ENCODE results near the gene USP5. TPM values are rescaled to one million over a fixed set of nuclear protein-coding genes. Genes with fewer than 3 reads are reported as not detected.

USP5 gene
- total and polyA plus RNA-seq, 2 of the 8 experiments (the other 6 are each of a cell fraction or from before 2014, with no cell fraction given), result 66.5 to 148 TPM

DNA sequence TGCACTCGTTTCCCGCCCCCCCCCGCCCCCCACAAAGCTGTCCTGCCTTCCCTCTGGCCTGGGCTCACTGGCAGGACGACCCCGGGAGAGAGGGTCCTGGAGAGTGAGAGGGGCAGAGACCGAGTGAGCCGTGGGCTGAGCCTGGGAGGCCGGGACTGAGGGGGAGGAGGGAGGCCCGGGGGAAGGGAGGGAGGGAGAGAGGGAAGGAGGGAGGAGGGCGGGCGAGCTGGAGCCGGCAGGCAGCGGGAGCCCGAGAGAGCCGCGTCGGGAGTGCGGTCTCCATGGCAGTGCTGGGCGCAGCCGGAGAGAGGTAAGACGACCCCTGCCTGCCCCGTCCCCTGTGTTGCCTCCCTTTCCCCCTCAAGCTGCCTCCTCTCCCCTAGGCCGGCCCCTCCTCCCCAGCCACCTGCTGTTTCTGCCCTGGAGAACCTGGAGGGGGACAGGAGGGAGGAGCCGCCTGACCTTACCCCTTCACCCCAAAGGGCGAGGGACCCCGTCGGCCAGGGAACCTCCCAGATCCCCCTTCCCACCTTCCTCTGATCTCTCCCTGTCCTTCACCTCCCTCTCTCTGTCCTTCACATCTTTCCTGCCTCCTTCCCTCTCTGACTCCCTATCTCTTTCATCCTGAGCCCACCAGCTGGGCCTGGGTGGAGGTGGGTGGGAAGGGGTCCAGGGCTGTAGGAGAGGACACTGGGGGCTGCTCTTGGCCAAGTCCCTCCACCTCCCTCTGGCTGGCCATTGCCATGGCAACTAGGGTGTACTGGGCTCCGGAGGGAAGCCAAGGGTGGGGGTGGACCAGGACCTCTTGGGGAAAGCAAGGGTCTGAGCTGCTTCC lies 30.1 kb upstream of the USP5 start, which contains the start of gene GPR162 (continued):
- TF ChIP-seq, protein P1, sequence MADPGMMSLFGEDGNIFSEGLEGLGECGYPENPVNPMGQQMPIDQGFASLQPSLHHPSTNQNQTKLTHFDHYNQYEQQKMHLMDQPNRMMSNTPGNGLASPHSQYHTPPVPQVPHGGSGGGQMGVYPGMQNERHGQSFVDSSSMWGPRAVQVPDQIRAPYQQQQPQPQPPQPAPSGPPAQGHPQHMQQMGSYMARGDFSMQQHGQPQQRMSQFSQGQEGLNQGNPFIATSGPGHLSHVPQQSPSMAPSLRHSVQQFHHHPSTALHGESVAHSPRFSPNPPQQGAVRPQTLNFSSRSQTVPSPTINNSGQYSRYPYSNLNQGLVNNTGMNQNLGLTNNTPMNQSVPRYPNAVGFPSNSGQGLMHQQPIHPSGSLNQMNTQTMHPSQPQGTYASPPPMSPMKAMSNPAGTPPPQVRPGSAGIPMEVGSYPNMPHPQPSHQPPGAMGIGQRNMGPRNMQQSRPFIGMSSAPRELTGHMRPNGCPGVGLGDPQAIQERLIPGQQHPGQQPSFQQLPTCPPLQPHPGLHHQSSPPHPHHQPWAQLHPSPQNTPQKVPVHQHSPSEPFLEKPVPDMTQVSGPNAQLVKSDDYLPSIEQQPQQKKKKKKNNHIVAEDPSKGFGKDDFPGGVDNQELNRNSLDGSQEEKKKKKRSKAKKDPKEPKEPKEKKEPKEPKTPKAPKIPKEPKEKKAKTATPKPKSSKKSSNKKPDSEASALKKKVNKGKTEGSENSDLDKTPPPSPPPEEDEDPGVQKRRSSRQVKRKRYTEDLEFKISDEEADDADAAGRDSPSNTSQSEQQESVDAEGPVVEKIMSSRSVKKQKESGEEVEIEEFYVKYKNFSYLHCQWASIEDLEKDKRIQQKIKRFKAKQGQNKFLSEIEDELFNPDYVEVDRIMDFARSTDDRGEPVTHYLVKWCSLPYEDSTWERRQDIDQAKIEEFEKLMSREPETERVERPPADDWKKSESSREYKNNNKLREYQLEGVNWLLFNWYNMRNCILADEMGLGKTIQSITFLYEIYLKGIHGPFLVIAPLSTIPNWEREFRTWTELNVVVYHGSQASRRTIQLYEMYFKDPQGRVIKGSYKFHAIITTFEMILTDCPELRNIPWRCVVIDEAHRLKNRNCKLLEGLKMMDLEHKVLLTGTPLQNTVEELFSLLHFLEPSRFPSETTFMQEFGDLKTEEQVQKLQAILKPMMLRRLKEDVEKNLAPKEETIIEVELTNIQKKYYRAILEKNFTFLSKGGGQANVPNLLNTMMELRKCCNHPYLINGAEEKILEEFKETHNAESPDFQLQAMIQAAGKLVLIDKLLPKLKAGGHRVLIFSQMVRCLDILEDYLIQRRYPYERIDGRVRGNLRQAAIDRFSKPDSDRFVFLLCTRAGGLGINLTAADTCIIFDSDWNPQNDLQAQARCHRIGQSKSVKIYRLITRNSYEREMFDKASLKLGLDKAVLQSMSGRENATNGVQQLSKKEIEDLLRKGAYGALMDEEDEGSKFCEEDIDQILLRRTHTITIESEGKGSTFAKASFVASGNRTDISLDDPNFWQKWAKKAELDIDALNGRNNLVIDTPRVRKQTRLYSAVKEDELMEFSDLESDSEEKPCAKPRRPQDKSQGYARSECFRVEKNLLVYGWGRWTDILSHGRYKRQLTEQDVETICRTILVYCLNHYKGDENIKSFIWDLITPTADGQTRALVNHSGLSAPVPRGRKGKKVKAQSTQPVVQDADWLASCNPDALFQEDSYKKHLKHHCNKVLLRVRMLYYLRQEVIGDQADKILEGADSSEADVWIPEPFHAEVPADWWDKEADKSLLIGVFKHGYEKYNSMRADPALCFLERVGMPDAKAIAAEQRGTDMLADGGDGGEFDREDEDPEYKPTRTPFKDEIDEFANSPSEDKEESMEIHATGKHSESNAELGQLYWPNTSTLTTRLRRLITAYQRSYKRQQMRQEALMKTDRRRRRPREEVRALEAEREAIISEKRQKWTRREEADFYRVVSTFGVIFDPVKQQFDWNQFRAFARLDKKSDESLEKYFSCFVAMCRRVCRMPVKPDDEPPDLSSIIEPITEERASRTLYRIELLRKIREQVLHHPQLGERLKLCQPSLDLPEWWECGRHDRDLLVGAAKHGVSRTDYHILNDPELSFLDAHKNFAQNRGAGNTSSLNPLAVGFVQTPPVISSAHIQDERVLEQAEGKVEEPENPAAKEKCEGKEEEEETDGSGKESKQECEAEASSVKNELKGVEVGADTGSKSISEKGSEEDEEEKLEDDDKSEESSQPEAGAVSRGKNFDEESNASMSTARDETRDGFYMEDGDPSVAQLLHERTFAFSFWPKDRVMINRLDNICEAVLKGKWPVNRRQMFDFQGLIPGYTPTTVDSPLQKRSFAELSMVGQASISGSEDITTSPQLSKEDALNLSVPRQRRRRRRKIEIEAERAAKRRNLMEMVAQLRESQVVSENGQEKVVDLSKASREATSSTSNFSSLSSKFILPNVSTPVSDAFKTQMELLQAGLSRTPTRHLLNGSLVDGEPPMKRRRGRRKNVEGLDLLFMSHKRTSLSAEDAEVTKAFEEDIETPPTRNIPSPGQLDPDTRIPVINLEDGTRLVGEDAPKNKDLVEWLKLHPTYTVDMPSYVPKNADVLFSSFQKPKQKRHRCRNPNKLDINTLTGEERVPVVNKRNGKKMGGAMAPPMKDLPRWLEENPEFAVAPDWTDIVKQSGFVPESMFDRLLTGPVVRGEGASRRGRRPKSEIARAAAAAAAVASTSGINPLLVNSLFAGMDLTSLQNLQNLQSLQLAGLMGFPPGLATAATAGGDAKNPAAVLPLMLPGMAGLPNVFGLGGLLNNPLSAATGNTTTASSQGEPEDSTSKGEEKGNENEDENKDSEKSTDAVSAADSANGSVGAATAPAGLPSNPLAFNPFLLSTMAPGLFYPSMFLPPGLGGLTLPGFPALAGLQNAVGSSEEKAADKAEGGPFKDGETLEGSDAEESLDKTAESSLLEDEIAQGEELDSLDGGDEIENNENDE (IDR thresholded peaks at IDR 0.05; ENCODE audit: insufficient replicate concordance, low read length), result no peak
- TF ChIP-seq RNF2 (IDR thresholded peaks at IDR 0.05; ENCODE audit: borderline replicate concordance, low read depth, low read length, missing control alignments, poor library complexity, severe bottlenecking) (no peak), EGR1 (IDR thresholded peaks at IDR 0.05; ENCODE audit: borderline replicate concordance, low read depth, low read length) (peak; percentile 89; the same call in 1 of the 2 replicates), GABPA (IDR thresholded peaks at IDR 0.05; ENCODE audit: borderline replicate concordance, insufficient read depth, low read length) (no peak), NANOG (IDR thresholded peaks at IDR 0.05; ENCODE audit: insufficient read depth, low read depth, low read length, poor library complexity, severe bottlenecking) (no peak), RBBP5 (IDR thresholded peaks at IDR 0.05; ENCODE audit: borderline replicate concordance, low read depth, low read length) (peak; percentile 66), CBX5 (IDR thresholded peaks at IDR 0.05; ENCODE audit: low read depth, low read length) (no peak), BACH1 (IDR thresholded peaks at IDR 0.05; ENCODE audit: low read length) (no peak)

All from H1 (cell line).